GM19468 (cell line): Measurements from ENCODE around the gene DPY19L2.
"Not testable (repeated sequence)": the region's sequence is repeated elsewhere in the genome, so short reads cannot be mapped to it uniquely, and the experiment has no call there.

ENCODE experiments used
- ATAC-seq: cut with Tn5 transposase; IDR thresholded peaks from one replicate; pipeline ENCODE4 v1.9.1; 2021; ENCODE audit warnings: mild to moderate bottlenecking, moderate library complexity, moderate number of reproducible peaks; ENCODE audit not compliant: unreplicated experiment; ENCODE audit errors: extremely low read depth

DPY19L2 gene

DNA sequence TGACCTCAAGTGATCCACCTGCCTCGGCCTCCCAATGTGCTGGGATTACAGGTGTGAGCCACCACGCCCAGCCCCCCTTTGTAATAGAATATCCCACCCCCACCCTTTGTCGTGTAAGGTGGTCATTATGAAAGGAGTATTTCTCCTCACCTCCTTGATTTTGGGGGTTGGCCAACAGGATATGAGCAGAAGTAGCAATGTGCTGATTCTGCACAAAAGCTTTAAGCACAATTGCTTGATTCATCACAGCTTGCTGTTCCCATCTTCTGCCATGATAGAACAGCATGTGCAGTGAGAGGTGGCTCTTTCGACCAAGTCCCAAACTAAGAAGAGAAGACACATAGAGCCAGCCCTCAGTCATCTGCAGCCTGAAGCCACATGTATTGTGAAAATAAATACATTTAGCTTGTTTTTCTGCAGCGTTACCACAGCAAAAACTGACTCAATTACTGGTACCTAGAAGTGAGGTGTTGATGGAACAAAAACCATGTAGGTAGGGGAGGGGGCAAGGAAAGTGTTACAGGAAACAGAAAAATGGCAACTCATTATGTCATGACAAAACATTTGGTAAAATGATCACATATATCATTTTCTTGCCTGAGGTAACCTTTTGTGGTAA is 122.9 kb downstream of the DPY19L2 start:
- ATAC-seq: not testable (repeated sequence)

- not testable (repeated sequence) for ATAC-seq
Observed at GRCh38 chr12:63538656-63539055, 129.6 kb downstream of the DPY19L2 start.

GRCh38 chr12:63537838-63538237 is 130.5 kb downstream of the DPY19L2 start:
- ATAC-seq: not testable (repeated sequence)

GRCh38 chr12:63529641-63530040 is 138.7 kb downstream of the DPY19L2 start:
- not testable (repeated sequence) for ATAC-seq

DNA sequence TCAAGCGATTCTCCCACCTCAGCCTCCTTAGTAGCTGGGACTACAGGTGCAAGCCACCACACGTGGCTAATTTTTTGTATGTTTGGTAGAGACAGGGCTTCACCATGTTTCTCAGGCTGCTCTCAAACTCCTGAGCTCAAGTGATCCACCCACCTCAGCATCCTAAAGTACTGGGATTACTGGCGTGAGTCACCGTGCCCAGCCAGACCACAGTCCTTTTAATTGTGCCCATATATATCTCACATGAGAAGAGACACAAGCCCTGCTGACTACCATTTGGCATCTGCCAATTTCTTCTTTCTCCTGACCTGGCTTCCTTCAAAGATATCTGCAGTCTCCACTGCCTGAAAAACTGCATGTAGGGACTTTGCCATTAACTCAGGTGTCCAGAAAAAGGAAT is 142.5 kb downstream of the DPY19L2 start:
- ATAC-seq: no peak

- ATAC-seq: no peak
Observed at GRCh38 chr12:63521706-63522105, 146.6 kb downstream of the DPY19L2 start.
